NCI-H1092 (cell line): Measurements from ENCODE around the gene CGNL1.

Source experiments
- DNase-seq: peaks from one replicate; lab custom pipeline; 2025; lab: John Stamatoyannopoulos, UW

CGNL1 gene

DNA sequence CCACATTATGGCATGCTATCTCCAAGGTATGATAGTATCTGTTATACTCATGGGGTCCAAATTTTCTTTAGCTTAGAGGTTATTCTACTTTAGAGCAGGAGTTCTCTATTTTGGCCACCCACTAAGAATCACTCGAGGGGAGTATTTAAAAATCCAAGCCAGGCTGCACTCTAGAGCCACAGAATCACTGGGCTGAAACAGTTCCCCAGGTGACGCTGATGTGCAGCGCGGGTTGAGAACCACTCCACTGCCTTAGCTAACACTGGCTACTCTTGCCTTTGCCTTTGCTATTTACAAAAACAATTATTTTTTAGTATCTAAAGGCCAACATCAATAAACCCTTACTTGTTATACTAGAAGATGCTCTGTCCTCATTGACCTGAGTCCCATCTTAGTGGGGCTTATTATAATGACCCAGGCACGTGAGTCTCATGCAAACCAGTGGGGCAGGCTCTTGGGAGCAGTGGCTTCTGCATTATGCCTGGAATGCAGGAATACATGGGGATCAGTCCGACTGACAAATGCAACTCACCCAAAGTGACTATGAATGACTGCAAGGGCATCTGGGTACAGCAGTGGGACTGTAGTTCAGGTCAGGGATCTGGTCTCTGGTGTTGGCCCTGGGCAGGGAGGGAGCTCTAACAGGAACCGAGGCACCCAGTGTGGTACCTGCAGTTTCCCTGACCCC, 21.7 kb upstream of the CGNL1 start:
- no peak for DNase-seq

- DNase-seq: no peak
Observed at GRCh38 chr15:57355259-57355658, 21.0 kb upstream of the CGNL1 start.

- DNase-seq: no peak
Observed at GRCh38 chr15:57356178-57356577, 20.1 kb upstream of the CGNL1 start.

- no peak for DNase-seq
Observed at GRCh38 chr15:57356636-57357035, 19.7 kb upstream of the CGNL1 start.

DNA sequence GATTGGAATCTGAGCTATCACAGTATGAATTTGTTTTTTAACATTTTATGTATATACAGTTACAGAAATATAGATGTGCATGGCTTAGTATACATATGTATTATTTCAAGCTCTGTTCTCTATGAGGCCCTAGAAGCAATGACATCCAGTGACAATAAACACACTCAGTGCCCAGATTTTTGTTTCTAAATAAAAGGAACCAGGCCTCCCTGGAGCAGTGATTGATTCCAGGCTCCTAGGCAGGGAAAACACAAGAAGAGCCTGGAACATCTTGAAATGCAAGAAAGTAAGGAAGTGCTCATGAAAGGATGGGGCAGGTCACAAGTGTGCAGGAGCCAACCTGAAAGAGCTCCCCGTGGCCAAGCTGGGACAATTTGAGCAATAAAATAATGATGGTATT, 18.5 kb upstream of the CGNL1 start:
- DNase-seq: no peak

- no peak for DNase-seq
Observed at GRCh38 chr15:57358571-57358970, 17.7 kb upstream of the CGNL1 start.

- no peak for DNase-seq
Observed at GRCh38 chr15:57363661-57364060, 12.6 kb upstream of the CGNL1 start.

- no peak for DNase-seq
Observed at GRCh38 chr15:57364282-57365007, 11.9 kb upstream of the CGNL1 start.

DNA sequence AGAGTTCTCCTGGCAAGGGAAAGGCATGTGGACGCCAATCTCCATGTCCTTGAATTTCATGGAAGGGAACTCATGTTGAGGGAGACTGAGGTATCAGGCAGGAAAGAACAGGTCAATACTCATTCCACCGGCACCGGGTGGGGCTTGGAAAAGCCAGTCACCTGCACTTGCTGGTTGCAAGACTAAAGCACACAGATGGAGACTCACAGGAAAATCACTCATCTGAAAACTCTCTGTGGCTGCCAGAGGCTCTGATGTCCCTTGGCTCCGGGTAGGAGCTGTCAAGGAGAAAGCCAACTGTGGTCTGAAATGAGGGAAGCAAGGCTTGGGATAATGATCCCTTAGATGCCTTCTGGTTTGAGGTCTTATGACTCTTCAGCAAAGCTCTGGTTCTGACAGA, 8.7 kb upstream of the CGNL1 start:
- DNase-seq: no peak

GRCh38 chr15:57370929-57371328, 5.4 kb upstream of the CGNL1 start:
- no peak for DNase-seq

DNA sequence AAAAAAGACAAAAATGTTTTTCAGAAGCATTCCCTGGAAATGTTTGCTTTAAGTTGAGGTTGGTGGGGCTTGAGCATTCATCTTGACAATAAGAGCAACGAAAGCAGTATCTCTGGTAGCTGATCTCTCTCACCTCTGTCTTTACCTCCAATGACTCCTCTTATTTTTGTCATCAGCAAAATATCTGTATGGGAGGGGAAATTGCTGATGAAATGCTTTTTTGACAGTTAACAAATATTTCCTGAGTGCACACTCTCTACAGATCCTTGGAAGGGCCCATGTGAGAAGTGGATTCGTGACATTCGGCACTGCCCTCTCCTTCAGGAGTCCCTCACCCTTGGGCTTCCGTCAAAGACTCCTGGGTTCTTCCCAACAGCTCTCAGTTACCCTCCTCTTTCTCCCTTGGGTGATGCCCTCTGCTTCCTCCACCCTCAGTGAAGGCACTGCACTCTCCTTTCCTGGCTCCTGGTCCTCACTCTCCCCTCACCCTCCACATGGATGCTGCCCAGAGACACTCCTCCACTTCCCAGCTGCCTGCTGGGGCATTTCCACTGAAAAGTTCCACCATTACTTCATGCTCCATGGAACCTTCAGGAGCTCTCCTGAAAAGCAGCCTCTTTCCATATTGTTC, 2.9 kb upstream of the CGNL1 start:
- DNase-seq: no peak

- no peak for DNase-seq
Observed at GRCh38 chr15:57373882-57374276, 2.4 kb upstream of the CGNL1 start.

DNA sequence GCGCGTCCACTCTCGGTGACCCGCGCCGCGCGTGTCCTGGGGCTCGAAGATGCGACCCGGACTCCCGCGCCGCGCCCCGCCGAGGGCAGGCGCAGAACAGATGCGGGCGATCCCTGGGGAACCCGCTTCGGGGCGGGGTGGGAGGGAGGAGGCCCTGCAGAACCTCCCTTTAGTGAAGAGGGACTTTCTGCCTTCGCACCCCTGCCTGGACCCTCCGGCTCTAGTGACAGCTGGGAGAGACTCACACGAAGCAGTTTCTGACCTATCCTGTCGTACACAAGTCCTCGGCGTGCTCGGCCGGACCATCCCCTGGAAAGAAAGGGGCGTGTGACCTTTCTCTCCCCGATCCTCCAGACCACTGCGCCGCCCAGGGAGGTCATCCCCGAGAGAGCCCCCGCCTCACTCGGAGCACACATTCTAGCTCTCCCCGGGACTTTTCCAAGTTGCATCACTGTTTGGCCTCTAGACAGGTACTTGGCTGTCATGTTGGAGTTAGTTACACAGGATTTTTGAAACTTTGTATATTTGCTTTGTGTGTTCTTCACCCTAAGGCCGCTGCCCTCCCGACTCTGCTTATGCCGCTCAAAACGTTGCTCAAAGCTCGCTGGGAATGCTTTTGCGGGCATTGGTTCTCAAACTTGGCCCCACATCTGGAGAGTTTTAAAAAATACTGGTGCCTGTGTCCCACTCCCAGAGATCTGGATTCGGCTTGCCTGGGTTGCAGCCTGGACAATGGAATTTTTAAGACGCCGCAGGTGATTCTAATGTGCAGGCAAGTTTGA, 582 bp downstream of the CGNL1 start:
- DNase-seq: no peak

DNA sequence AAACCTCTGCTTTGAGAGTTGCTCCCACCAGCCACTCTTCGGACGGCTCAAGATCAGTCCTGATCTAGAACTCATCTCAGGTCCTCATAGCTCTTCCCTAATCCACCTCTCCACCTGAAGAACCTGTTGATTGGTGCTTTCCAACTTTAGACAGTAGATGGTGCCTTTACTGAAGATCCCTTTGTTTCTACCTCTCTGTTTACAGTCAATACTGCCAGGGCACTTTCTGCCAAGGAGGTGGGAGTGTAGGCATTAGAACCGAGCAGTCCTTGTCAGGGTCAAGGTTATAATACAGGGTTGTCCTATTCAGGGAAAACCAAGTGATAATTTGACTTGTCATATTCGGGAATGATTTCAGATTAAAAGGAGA, 1.2 kb downstream of the CGNL1 start:
- DNase-seq: no peak

GRCh38 chr15:57379487-57379886, 3.2 kb downstream of the CGNL1 start:
- DNase-seq: no peak

GRCh38 chr15:57380854-57381253, 4.5 kb downstream of the CGNL1 start:
- DNase-seq: no peak

GRCh38 chr15:57382215-57382614, 5.9 kb downstream of the CGNL1 start:
- DNase-seq: no peak

- DNase-seq: no peak
Observed at GRCh38 chr15:57382969-57383368, 6.7 kb downstream of the CGNL1 start.

- DNase-seq: no peak
Observed at GRCh38 chr15:57384024-57384423, 7.7 kb downstream of the CGNL1 start.

DNA sequence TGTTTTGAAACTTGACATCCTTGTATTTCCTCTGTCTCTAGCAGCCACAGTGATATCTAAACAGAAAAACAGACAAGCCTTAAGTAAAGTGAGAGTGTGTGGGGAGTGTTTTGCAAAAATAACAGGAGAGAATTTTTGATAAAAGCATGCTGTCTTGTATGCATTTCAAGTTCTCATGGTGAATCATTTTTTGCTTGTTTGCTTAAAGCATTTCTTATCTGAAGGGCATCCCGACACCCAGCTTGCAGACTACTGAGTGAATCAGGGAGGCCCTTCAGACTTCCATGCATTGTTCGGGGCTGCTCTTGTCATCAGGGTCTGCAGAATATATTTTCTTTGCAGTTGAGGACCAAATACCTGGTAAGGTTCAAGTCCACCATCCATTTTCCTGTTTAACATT, 8.5 kb downstream of the CGNL1 start:
- no peak for DNase-seq

- DNase-seq: no peak
Observed at GRCh38 chr15:57385923-57386390, 9.7 kb downstream of the CGNL1 start.

GRCh38 chr15:57386976-57387375, 10.7 kb downstream of the CGNL1 start:
- DNase-seq: no peak
